ENCODE results near the gene C3orf22.

C3orf22 gene

GRCh38 chr3:126555795-126556636, 2.7 kb downstream of the C3orf22 start:
- no peak for DNase-seq

GRCh38 chr3:126554560-126555525, 3.9 kb downstream of the C3orf22 start:
- DNase-seq, result no peak

- DNase-seq, result no peak
Observed at GRCh38 chr3:126553284-126554084, 5.2 kb downstream of the C3orf22 start.

- no peak for DNase-seq
Observed at GRCh38 chr3:126552688-126553283, 5.9 kb downstream of the C3orf22 start.

- DNase-seq, result no peak
Observed at GRCh38 chr3:126551839-126552687, 6.7 kb downstream of the C3orf22 start.

GRCh38 chr3:126551121-126551838, 7.5 kb downstream of the C3orf22 start:
- no peak for DNase-seq

- no peak for DNase-seq
Observed at GRCh38 chr3:126550488-126551051, 8.2 kb downstream of the C3orf22 start.

- DNase-seq, result no peak
Observed at GRCh38 chr3:126549861-126550487, 8.8 kb downstream of the C3orf22 start.

GRCh38 chr3:126548556-126549466, 9.9 kb downstream of the C3orf22 start:
- DNase-seq, result no peak

GRCh38 chr3:126547721-126548120, 11.0 kb downstream of the C3orf22 start:
- DNase-seq, result no peak

GRCh38 chr3:126546549-126547239, 12.0 kb downstream of the C3orf22 start:
- DNase-seq, result no peak

- DNase-seq, result no peak
Observed at GRCh38 chr3:126546013-126546412, 12.7 kb downstream of the C3orf22 start.

- DNase-seq, result no peak
Observed at GRCh38 chr3:126545544-126545943, 13.2 kb downstream of the C3orf22 start.

- DNase-seq, result no peak
Observed at GRCh38 chr3:126544596-126545281, 14.0 kb downstream of the C3orf22 start.

GRCh38 chr3:126543457-126544061, 15.2 kb downstream of the C3orf22 start:
- DNase-seq, result no peak

GRCh38 chr3:126542340-126543241, 16.1 kb downstream of the C3orf22 start:
- no peak for DNase-seq
